Lower leg skin (tissue), 4 donors: ENCODE data around the gene GAL3ST1. TPM values are rescaled to one million over a fixed set of nuclear protein-coding genes. Genes with fewer than 3 reads are reported as not detected.

ENCODE experiments used
- DNase-seq, 2 donors: peaks; one replicate each; pipeline ENCODE4 v3.0.0-alpha.2; 2019; ENCODE audit warnings: low spot score in 2 of 2
- H3K4me3 ChIP-seq: fragments of 200-600 bp; sonication (generic); 2 replicates; pipeline ENCODE4 v1.5.1; 2017; ENCODE audit warnings: mild to moderate bottlenecking, low read depth; ENCODE audit not compliant: poor library complexity, severe bottlenecking
- POLR2A ChIP-seq, 2 donors: fragments of 450-650 bp; IDR thresholded peaks; one replicate each; pipeline ENCODE4 v1.6.1; 2016 to 2017; ENCODE audit warnings: antibody characterized with exemption in 2 of 2, mild to moderate bottlenecking in 1 of 2, moderate library complexity in 1 of 2
- WGBS, 2 donors: methylation state at CpG; one replicate each; pipeline ENCODE4 v1.1.5; 2018; 5-methylcytosine and 5-hydroxymethylcytosine counted together
- intact Hi-C: fragments of 100-400 bp; cut with DNase I; formaldehyde crosslinking; loops from one replicate; pipeline ENCODE4 v1.15.0; 2023; ENCODE audit warnings: low total_unique reads
- total RNA-seq, 4 donors: library from RNA; depleted of rRNA; stranded (reverse); fragments of >200 nt; gene quantifications; one replicate each; pipeline ENCODE4 v1.1.0, GENCODE V29; 2016
- TF ChIP-seq, protein P1 (sequence below), 3 donors: fragments of 450-650 bp; IDR thresholded peaks; one replicate each; pipeline ENCODE4 v1.5.1; 2016; ENCODE audit warnings: antibody characterized with exemption in 3 of 3, mild to moderate bottlenecking in 3 of 3, moderate library complexity in 2 of 3

Gene GAL3ST1
- total RNA-seq, 4 donors from 2014 or later, result 0.61 to 6.4 (median 1.9) TPM

DNA sequence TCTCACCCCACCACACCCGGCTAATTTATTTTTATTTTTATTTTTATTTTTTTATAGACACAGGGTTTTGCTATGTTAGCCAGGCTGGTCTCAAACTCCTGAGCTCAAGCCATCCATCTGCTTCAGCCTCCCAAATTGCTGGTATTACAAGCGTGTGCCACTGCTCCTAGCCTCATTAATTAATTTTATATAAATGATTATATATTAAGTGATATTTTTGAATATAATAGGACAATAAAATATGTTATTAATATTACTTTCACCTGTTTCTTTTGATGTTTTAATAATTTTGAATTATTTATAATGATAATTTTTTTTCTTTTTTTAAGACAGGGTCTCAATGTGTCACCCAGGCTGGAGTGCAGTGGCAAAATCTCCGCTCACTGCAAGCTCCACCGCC is 66.8 kb downstream of the GAL3ST1 start:
- WGBS, 2 donors, result 82 to 87% methylated on average over 4 of the region's 4 CpGs
- TF ChIP-seq, protein P1, sequence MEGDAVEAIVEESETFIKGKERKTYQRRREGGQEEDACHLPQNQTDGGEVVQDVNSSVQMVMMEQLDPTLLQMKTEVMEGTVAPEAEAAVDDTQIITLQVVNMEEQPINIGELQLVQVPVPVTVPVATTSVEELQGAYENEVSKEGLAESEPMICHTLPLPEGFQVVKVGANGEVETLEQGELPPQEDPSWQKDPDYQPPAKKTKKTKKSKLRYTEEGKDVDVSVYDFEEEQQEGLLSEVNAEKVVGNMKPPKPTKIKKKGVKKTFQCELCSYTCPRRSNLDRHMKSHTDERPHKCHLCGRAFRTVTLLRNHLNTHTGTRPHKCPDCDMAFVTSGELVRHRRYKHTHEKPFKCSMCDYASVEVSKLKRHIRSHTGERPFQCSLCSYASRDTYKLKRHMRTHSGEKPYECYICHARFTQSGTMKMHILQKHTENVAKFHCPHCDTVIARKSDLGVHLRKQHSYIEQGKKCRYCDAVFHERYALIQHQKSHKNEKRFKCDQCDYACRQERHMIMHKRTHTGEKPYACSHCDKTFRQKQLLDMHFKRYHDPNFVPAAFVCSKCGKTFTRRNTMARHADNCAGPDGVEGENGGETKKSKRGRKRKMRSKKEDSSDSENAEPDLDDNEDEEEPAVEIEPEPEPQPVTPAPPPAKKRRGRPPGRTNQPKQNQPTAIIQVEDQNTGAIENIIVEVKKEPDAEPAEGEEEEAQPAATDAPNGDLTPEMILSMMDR (IDR thresholded peaks at IDR 0.05), result no peak
- TF ChIP-seq POLR2A (IDR thresholded peaks at IDR 0.05), result no peak
- intact Hi-C loops, result no loop called here
- no peak overlapping the region for H3K4me3 ChIP-seq
- DNase-seq, result no peak

DNA sequence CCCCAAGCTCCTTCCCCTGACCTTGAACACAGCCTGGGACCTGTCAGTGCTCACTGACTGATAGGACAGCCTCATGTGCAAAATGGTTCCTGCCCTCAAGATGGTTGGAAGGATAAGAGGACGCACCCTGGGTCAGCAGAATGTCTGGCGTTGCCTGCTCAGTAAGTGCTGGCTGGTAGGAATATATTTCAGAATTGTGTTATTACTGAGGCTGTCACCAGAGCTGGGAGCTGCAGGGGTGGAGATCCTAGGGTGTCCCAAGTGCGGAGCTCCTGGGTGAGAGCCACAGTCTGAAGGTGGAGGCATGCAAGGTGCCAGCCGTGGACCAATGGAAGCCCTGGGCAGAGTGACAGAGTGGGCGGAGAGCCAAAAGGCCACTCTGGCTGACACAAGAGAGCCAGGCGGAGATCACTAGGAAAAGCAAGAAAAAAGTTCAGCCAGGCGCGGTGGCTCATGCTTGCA is 67.9 kb downstream of the GAL3ST1 start:
- H3K4me3 ChIP-seq, result no peak overlapping the region
- WGBS, 2 donors, result 52 to 67% methylated on average over 8 of the region's 8 CpGs
- intact Hi-C loops, result no loop called here
- DNase-seq, result no peak
- TF ChIP-seq, protein P1 (IDR thresholded peaks at IDR 0.05), result no peak
- no peak for TF ChIP-seq POLR2A (IDR thresholded peaks at IDR 0.05)

Other genes with a start within 250 kb of the GAL3ST1 start
- 10 to 100 TPM; 64.8 to 80.1 (median 74.2) TPM for gene TBC1D10A, start 247.7 kb downstream of the GAL3ST1 start, total RNA-seq
- 100 to 1,000 TPM in 2 of 4 donors, 10 to 100 TPM in 2; 72.4 to 169 (median 114) TPM for gene SF3A1, start 217.8 kb downstream of the GAL3ST1 start, total RNA-seq
- gene CCDC157, start 217.7 kb downstream of the GAL3ST1 start, total RNA-seq, result 1 to 10 TPM in 3 of 4 donors, under 1 TPM in 1; 0.17 to 4.5 (median 2.7) TPM
- 1 to 10 TPM; 6.9 to 7.8 (median 7.3) TPM for gene RNF215, start 187.3 kb downstream of the GAL3ST1 start, total RNA-seq
- 10 to 100 TPM in 2 of 4 donors, 1 to 10 TPM in 2; 3.6 to 18.8 (median 13.3) TPM for gene SEC14L2, start 177.6 kb downstream of the GAL3ST1 start, total RNA-seq
- 10 to 100 TPM in 1 of 4 donors, 1 to 10 TPM in 3; 5.2 to 13.3 (median 8.7) TPM for gene MTFP1, start 148.9 kb downstream of the GAL3ST1 start, total RNA-seq
- gene SEC14L3, start 102.6 kb downstream of the GAL3ST1 start, total RNA-seq, result under 1 TPM in 1 of 4 donors, not detected in 3; 0.25 TPM
- gene SEC14L4, start 69.0 kb downstream of the GAL3ST1 start, total RNA-seq, result 1 to 10 TPM in 2 of 4 donors, under 1 TPM in 1, not detected in 1; 0.08 to 2.6 (median 1.4) TPM
- gene SEC14L6, start 27.9 kb downstream of the GAL3ST1 start, total RNA-seq, result 10 to 100 TPM in 3 of 4 donors, 1 to 10 TPM in 1; 7.7 to 72.1 (median 45.0) TPM
- gene PES1, start 17.2 kb upstream of the GAL3ST1 start, total RNA-seq, result 10 to 100 TPM; 43.1 to 55.6 (median 49.1) TPM
- gene TCN2, start 32.5 kb upstream of the GAL3ST1 start, total RNA-seq, result 10 to 100 TPM in 3 of 4 donors, 1 to 10 TPM in 1; 9.9 to 20.2 (median 14.8) TPM
- 10 to 100 TPM; 14.6 to 22.2 (median 18.6) TPM for gene SLC35E4, start 61.1 kb upstream of the GAL3ST1 start, total RNA-seq
- gene DUSP18, start 93.2 kb upstream of the GAL3ST1 start, total RNA-seq, result 10 to 100 TPM in 1 of 4 donors, 1 to 10 TPM in 3; 6.2 to 10.6 (median 8.2) TPM
- 10 to 100 TPM in 2 of 4 donors, 1 to 10 TPM in 2; 7.2 to 13.3 (median 10.0) TPM for gene OSBP2, start 120.2 kb upstream of the GAL3ST1 start, total RNA-seq